Osteocyte (in vitro differentiated cells): ENCODE results near the gene AAK1. TPM values are rescaled to one million over a fixed set of nuclear protein-coding genes. Genes with fewer than 3 reads are reported as not detected.

ENCODE experiments used
- DNase-seq: peaks from one replicate; pipeline ENCODE4 v3.0.0; 2021; ENCODE audit warnings: mixed read lengths; ENCODE audit not compliant: unreplicated experiment; ENCODE audit errors: extremely low spot score
- H3K27ac Mint-ChIP-seq: one replicate; pipeline ENCODE4 v1.8.0; 2021; ENCODE audit warnings: mild to moderate bottlenecking, mixed read lengths; ENCODE audit not compliant: unreplicated experiment
- H3K27me3 Mint-ChIP-seq: one replicate; pipeline ENCODE4 v1.8.0; 2021; ENCODE audit warnings: mixed read lengths; ENCODE audit not compliant: unreplicated experiment
- H3K36me3 Mint-ChIP-seq: one replicate; pipeline ENCODE4 v1.8.0; 2021; ENCODE audit warnings: mixed read lengths; ENCODE audit not compliant: unreplicated experiment
- H3K4me1 Mint-ChIP-seq: one replicate; pipeline ENCODE4 v1.8.0; 2021; ENCODE audit warnings: mixed read lengths; ENCODE audit not compliant: unreplicated experiment
- H3K4me3 Mint-ChIP-seq: one replicate; pipeline ENCODE4 v1.8.0; 2021; ENCODE audit warnings: mild to moderate bottlenecking, moderate library complexity, mixed read lengths; ENCODE audit not compliant: unreplicated experiment
- H3K9me3 Mint-ChIP-seq: one replicate; pipeline ENCODE4 v1.8.0; 2021; ENCODE audit warnings: mixed read lengths; ENCODE audit not compliant: unreplicated experiment
- total RNA-seq: library from RNA; stranded (reverse); gene quantifications from 2 replicates; pipeline ENCODE4 v1.2.1, GENCODE V29; 2021
- TF ChIP-seq, protein P1 (sequence below): fragments of 200-600 bp; sonication (generic); IDR thresholded peaks from 2 replicates; pipeline ENCODE4 v1.5.0; 2021; ENCODE audit warnings: antibody characterized with exemption, mild to moderate bottlenecking, moderate library complexity

Gene AAK1
- total RNA-seq, 1 donor from 2014 or later = 66.0 TPM

DNA sequence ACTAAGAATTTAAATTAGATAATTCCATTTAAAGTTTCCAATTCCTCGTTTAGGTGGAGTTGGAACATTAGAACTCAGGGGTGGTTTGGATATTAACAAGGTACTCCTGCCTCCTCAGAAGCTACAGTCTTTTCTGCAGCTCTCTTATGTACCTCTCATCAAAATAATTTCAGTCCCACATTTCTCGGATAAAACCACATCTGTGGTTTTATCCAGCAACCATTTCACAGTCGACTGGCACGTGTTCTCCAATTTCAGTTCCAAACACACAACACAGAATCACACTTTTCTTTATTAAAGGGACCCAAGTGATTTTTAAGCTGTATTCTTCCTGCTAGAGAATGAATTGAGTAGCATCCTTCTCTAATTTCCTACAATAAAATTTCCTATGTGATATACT, 183.6 kb downstream of the AAK1 start:
- Mint-ChIP-seq H3K27ac (no peak overlapping the region), H3K4me1 (peaks cover 11% of the 10 kb centered on the region), H3K27me3 (no peaks in the 10 kb centered on the region), H3K9me3 (no peaks in the 10 kb centered on the region), H3K4me3 (no peak overlapping the region), H3K36me3 (peaks cover 13% of the 10 kb centered on the region)
- TF ChIP-seq, protein P1, sequence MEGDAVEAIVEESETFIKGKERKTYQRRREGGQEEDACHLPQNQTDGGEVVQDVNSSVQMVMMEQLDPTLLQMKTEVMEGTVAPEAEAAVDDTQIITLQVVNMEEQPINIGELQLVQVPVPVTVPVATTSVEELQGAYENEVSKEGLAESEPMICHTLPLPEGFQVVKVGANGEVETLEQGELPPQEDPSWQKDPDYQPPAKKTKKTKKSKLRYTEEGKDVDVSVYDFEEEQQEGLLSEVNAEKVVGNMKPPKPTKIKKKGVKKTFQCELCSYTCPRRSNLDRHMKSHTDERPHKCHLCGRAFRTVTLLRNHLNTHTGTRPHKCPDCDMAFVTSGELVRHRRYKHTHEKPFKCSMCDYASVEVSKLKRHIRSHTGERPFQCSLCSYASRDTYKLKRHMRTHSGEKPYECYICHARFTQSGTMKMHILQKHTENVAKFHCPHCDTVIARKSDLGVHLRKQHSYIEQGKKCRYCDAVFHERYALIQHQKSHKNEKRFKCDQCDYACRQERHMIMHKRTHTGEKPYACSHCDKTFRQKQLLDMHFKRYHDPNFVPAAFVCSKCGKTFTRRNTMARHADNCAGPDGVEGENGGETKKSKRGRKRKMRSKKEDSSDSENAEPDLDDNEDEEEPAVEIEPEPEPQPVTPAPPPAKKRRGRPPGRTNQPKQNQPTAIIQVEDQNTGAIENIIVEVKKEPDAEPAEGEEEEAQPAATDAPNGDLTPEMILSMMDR = no peak
- DNase-seq = no peak

- no peak for DNase-seq
- H3K9me3 Mint-ChIP-seq = no peaks in the 10 kb centered on the region
- TF ChIP-seq, protein P1 = no peak
- no peaks in the 10 kb centered on the region for H3K27me3 Mint-ChIP-seq
- no peak overlapping the region for H3K4me3 Mint-ChIP-seq
- peaks cover 13% of the 10 kb centered on the region for H3K4me1 Mint-ChIP-seq
- H3K36me3 Mint-ChIP-seq = peaks cover 3% of the 10 kb centered on the region
- no peak overlapping the region for H3K27ac Mint-ChIP-seq
These were observed 186.5 kb downstream of the AAK1 start for GRCh38 chr2:69456950-69457445.

DNA sequence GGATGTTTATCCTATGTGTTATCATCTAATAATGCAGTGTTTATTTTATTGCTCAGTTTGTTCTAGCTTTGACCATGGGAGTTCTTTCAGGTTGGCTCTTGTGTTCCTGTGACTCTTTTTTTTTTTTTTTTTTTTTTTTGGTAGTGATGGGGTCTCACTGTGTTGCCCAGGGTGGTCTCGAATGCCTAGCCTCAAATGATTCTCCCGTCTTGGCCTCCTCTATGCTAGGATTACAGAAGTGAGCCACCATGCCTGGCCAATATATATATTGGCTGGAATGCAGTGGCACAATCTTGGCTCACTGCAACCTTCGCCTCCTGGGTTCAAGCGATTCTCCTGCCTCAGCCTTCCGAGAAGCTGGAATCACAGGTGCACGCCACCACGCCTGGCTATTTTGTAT, 187.4 kb downstream of the AAK1 start:
- TF ChIP-seq, protein P1 = no peak
- Mint-ChIP-seq H3K4me3 (no peak overlapping the region), H3K36me3 (peaks cover under 1% of the 10 kb centered on the region), H3K27me3 (no peaks in the 10 kb centered on the region), H3K9me3 (no peaks in the 10 kb centered on the region), H3K27ac (no peak overlapping the region), H3K4me1 (peaks cover 13% of the 10 kb centered on the region)
- DNase-seq = no peak

- Mint-ChIP-seq H3K36me3 (no peaks in the 10 kb centered on the region), H3K9me3 (no peaks in the 10 kb centered on the region), H3K4me1 (peaks cover 13% of the 10 kb centered on the region), H3K27me3 (no peaks in the 10 kb centered on the region), H3K27ac (no peak overlapping the region), H3K4me3 (no peak overlapping the region)
- TF ChIP-seq, protein P1 = no peak
- DNase-seq = no peak
These were observed 188.6 kb downstream of the AAK1 start for GRCh38 chr2:69454976-69455375.

DNA sequence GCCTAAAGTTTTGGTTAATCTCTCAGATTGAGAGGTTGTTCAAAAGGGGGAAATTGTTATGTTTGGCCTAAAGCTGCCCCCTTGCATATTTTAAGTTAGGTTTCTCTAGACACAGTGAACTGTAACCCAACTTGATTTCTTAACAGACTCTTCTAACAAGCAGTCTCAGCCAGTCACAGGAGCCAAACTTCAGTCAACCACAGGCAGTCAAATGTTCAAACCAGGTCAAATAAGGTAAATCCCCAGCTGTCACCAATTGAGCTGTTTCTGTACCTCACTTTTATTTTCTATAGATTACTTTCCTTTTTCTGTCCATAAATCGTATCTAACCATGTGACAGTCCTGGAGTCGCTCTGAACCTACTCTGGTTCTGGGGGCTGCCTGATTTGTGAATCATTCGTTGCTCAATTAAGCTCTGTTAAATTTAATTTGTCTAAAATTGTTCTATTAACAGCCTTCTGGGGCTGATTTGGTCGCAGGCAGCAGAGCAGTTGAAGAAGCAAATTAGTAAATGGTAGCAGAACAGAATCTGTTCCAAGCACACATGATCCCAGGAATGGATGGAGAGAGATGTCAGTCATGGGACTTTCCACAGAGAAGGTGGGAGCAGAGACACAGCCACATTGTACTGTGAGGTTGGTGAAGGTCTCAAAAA, 189.9 kb downstream of the AAK1 start:
- no peaks in the 10 kb centered on the region for H3K36me3 Mint-ChIP-seq
- TF ChIP-seq, protein P1 = no peak
- no peak overlapping the region for H3K27ac Mint-ChIP-seq
- no peaks in the 10 kb centered on the region for H3K27me3 Mint-ChIP-seq
- no peaks in the 10 kb centered on the region for H3K9me3 Mint-ChIP-seq
- no peak overlapping the region for H3K4me3 Mint-ChIP-seq
- peaks cover 13% of the 10 kb centered on the region for H3K4me1 Mint-ChIP-seq
- DNase-seq = no peak
